HepG2 (cell line): Measurements from ENCODE around the gene CDK6. TPM values are rescaled to one million over a fixed set of nuclear protein-coding genes. Genes with fewer than 3 reads are reported as not detected.

Experiments
- AGO1 ChIP-seq: fragments of 200-400 bp; formaldehyde crosslinking; IDR thresholded peaks from 2 replicates; pipeline ENCODE4 v1.6.1; 2017; ENCODE audit warnings: mild to moderate bottlenecking, low read depth, low read length, moderate library complexity; ENCODE audit not compliant: poor library complexity, severe bottlenecking
- GLI4 ChIP-seq: sonication (generic); formaldehyde crosslinking; IDR thresholded peaks from 2 replicates; pipeline ENCODE4 v1.5.1; 2020; ENCODE audit warnings: missing genetic modification reagents, mild to moderate bottlenecking, moderate library complexity, borderline replicate concordance
- GTF2F1 ChIP-seq: fragments of 150-350 bp; IDR thresholded peaks from 2 replicates; pipeline ENCODE4 v1.6.1; 2014; ENCODE audit warnings: low read length
- GZF1 ChIP-seq: sonication (generic); formaldehyde crosslinking; IDR thresholded peaks from 2 replicates; pipeline ENCODE4 v1.5.1; 2020; ENCODE audit warnings: mild to moderate bottlenecking, missing genetic modification reagents
- MAFG ChIP-seq: sonication (generic); formaldehyde crosslinking; IDR thresholded peaks from 2 replicates; pipeline ENCODE4 v1.5.1; 2020; ENCODE audit warnings: mild to moderate bottlenecking, missing genetic modification reagents
- NAIF1 ChIP-seq: sonication (generic); formaldehyde crosslinking; IDR thresholded peaks from 2 replicates; pipeline ENCODE4 v1.5.0; 2020; ENCODE audit warnings: mild to moderate bottlenecking, missing genetic modification reagents, borderline replicate concordance
- NPAS2 ChIP-seq: sonication (generic); formaldehyde crosslinking; IDR thresholded peaks from 2 replicates; pipeline ENCODE4 v1.8.0; 2022; ENCODE audit warnings: mild to moderate bottlenecking, missing genetic modification reagents, borderline replicate concordance
- PHB2 ChIP-seq: fragments of 450-650 bp; IDR thresholded peaks from 2 replicates; pipeline ENCODE4 v1.6.1; 2018; ENCODE audit not compliant: partially characterized antibody
- ZNF138 ChIP-seq: sonication (generic); formaldehyde crosslinking; IDR thresholded peaks from 2 replicates; pipeline ENCODE4 v1.5.0; 2020; ENCODE audit warnings: mild to moderate bottlenecking, low read depth, missing genetic modification reagents
- ZNF589 ChIP-seq: sonication (generic); formaldehyde crosslinking; conservative IDR thresholded peaks from 2 replicates; pipeline ENCODE4 v1.8.0; 2022; ENCODE audit warnings: mild to moderate bottlenecking, moderate library complexity, missing genetic modification reagents
- polyA plus RNA-seq, 8 experiments: library from polyadenylated mRNA; depleted of rRNA in 3 of 8; stranded (reverse) in 7 of 8; unstranded in 1 of 8; fragments of >200 nt; fragmentation: Illumina TruSeq in 4 of 8; extraction: Trizol in 4 of 8; gene quantifications; 2 replicates each; pipeline versions ENCODE4 v1.2.1 to v1.2.3, GENCODE V29; 2011 to 2016; ENCODE audit warnings: low read depth in 4 of 8, missing spikeins in 1 of 8, mixed read lengths in 1 of 8; ENCODE audit not compliant: insufficient read depth in 1 of 8
- total RNA-seq, 5 experiments: library from RNA; depleted of rRNA; stranded (reverse); fragments of >200 nt; fragmentation: Illumina TruSeq; extraction: Trizol; gene quantifications; 2 replicates each; pipeline ENCODE4 v1.2.3, GENCODE V29; 2016; ENCODE audit warnings: low read depth in 1 of 5
- TF ChIP-seq, protein P1 (sequence below): sonication (generic); formaldehyde crosslinking; IDR thresholded peaks from 2 replicates; pipeline ENCODE4 v1.4.0; 2020; ENCODE audit warnings: missing genetic modification reagents, mild to moderate bottlenecking, borderline replicate concordance
- TF ChIP-seq, protein P2 (sequence below): sonication (generic); formaldehyde crosslinking; IDR thresholded peaks from 2 replicates; pipeline ENCODE4 v1.8.0; 2022; ENCODE audit warnings: low read depth, missing genetic modification reagents
- TF ChIP-seq, protein P3 (sequence below): IDR thresholded peaks from 2 replicates; pipeline ENCODE4 v1.6.1; 2016
- TF ChIP-seq, protein P4 (sequence below): sonication (generic); formaldehyde crosslinking; IDR thresholded peaks from 2 replicates; pipeline ENCODE4 v1.5.1; 2020; ENCODE audit warnings: mild to moderate bottlenecking, missing genetic modification reagents, moderate library complexity
- TF ChIP-seq, protein P5 (sequence below): sonication (generic); formaldehyde crosslinking; IDR thresholded peaks from 2 replicates; pipeline ENCODE4 v1.8.0; 2022; ENCODE audit warnings: missing genetic modification reagents, mild to moderate bottlenecking, moderate library complexity, borderline replicate concordance
- TF ChIP-seq, protein P6 (sequence below): sonication (generic); formaldehyde crosslinking; IDR thresholded peaks from 2 replicates; pipeline ENCODE4 v1.5.1; 2020; ENCODE audit warnings: missing genetic modification reagents, mild to moderate bottlenecking, borderline replicate concordance

The CDK6 gene
- total and polyA plus RNA-seq, 2 of the 13 experiments (the other 11 are each of a cell fraction or from before 2014, with no cell fraction given): 34.6 to 90.8 TPM

DNA sequence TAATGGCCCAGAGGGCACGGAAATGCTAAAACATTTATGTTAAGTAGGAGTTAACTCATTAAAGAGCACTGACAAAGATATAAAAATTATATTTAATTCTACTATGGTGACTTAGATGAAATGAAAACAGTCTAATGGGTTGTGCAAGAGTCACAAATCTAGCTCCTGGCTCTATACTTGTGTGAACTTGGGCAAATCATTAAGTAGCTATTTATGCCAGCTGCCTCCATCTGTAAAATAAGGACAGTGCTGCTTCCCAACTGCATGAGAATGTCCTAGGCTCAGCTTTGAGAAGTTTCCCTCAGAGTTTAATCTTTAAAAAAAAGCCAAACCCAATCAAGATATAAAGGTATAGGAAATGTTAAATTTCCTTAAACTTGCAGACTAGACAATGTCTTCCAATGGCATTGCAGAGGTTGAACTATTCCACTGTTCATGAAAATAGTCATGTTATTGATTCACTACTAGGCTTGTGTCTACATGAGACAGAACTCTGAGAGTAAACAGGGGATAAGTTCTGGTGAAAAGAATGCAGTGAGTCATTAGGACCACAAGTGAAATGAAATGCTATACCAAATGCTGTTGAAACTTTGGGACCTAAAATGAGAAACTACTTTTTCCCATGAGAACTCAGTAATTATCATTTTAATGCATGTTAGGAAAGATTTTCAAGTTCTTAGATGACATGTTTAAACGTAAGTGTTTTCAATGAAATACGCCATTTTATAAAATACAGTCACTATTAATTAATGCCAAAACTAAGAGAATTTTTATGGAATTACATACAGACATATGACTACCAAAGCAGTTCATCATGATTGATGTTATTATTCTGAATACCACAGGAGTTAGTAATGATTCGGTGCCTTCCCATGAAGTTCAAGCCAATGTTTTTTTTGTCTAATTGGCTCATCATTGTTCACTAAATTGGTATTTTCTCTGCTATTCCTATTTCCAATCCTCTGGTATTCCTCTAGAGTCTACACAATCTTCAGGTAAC is 84.2 kb downstream of the CDK6 start (continued):
- TF ChIP-seq, protein P1, sequence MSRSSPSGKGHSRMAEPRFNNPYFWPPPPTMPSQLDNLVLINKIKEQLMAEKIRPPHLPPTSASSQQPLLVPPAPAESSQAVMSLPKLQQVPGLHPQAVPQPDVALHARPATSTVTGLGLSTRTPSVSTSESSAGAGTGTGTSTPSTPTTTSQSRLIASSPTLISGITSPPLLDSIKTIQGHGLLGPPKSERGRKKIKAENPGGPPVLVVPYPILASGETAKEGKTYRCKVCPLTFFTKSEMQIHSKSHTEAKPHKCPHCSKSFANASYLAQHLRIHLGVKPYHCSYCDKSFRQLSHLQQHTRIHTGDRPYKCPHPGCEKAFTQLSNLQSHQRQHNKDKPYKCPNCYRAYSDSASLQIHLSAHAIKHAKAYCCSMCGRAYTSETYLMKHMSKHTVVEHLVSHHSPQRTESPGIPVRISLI (CRISPR knock-in tag): no peak
- TF ChIP-seq, protein P2, sequence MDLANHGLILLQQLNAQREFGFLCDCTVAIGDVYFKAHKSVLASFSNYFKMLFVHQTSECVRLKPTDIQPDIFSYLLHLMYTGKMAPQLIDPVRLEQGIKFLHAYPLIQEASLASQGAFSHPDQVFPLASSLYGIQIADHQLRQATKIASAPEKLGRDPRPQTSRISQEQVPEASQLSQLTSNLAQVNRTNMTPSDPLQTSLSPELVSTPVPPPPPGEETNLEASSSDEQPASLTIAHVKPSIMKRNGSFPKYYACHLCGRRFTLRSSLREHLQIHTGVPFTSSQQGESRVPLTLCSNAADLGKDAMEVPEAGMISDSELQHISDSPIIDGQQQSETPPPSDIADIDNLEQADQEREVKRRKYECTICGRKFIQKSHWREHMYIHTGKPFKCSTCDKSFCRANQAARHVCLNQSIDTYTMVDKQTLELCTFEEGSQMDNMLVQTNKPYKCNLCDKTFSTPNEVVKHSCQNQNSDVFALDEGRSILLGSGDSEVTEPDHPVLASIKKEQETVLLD (CRISPR knock-in tag): no peak
- TF ChIP-seq NAIF1 (no peak), GLI4 (CRISPR knock-in tag) (no peak), GZF1 (CRISPR knock-in tag) (no peak), ZNF138 (CRISPR knock-in tag) (no peak), ZNF589 (no peak), PHB2 (no peak), GTF2F1 (no peak), AGO1 (no peak), MAFG (CRISPR knock-in tag) (no peak), NPAS2 (CRISPR knock-in tag) (no peak)
- TF ChIP-seq, protein P3, sequence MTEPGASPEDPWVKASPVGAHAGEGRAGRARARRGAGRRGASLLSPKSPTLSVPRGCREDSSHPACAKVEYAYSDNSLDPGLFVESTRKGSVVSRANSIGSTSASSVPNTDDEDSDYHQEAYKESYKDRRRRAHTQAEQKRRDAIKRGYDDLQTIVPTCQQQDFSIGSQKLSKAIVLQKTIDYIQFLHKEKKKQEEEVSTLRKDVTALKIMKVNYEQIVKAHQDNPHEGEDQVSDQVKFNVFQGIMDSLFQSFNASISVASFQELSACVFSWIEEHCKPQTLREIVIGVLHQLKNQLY (CRISPR knock-in tag): 0 out of 2 replicates have a peak, but pooled peaks have one; percentile 20
- TF ChIP-seq, protein P4, sequence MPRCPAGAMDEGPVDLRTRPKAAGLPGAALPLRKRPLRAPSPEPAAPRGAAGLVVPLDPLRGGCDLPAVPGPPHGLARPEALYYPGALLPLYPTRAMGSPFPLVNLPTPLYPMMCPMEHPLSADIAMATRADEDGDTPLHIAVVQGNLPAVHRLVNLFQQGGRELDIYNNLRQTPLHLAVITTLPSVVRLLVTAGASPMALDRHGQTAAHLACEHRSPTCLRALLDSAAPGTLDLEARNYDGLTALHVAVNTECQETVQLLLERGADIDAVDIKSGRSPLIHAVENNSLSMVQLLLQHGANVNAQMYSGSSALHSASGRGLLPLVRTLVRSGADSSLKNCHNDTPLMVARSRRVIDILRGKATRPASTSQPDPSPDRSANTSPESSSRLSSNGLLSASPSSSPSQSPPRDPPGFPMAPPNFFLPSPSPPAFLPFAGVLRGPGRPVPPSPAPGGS: no peak
- TF ChIP-seq, protein P5, sequence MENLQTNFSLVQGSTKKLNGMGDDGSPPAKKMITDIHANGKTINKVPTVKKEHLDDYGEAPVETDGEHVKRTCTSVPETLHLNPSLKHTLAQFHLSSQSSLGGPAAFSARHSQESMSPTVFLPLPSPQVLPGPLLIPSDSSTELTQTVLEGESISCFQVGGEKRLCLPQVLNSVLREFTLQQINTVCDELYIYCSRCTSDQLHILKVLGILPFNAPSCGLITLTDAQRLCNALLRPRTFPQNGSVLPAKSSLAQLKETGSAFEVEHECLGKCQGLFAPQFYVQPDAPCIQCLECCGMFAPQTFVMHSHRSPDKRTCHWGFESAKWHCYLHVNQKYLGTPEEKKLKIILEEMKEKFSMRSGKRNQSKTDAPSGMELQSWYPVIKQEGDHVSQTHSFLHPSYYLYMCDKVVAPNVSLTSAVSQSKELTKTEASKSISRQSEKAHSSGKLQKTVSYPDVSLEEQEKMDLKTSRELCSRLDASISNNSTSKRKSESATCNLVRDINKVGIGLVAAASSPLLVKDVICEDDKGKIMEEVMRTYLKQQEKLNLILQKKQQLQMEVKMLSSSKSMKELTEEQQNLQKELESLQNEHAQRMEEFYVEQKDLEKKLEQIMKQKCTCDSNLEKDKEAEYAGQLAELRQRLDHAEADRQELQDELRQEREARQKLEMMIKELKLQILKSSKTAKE (CRISPR knock-in tag): 0 out of 2 replicates have a peak, but pooled peaks have one; percentile 30
- TF ChIP-seq, protein P6, sequence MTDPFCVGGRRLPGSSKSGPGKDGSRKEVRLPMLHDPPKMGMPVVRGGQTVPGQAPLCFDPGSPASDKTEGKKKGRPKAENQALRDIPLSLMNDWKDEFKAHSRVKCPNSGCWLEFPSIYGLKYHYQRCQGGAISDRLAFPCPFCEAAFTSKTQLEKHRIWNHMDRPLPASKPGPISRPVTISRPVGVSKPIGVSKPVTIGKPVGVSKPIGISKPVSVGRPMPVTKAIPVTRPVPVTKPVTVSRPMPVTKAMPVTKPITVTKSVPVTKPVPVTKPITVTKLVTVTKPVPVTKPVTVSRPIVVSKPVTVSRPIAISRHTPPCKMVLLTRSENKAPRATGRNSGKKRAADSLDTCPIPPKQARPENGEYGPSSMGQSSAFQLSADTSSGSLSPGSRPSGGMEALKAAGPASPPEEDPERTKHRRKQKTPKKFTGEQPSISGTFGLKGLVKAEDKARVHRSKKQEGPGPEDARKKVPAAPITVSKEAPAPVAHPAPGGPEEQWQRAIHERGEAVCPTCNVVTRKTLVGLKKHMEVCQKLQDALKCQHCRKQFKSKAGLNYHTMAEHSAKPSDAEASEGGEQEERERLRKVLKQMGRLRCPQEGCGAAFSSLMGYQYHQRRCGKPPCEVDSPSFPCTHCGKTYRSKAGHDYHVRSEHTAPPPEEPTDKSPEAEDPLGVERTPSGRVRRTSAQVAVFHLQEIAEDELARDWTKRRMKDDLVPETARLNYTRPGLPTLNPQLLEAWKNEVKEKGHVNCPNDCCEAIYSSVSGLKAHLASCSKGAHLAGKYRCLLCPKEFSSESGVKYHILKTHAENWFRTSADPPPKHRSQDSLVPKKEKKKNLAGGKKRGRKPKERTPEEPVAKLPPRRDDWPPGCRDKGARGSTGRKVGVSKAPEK (CRISPR knock-in tag): no peak
